SK-N-SH (cell line): ENCODE results near the gene ABCA8.

ENCODE experiments used
- EP300 ChIP-seq, 2 experiments: IDR thresholded peaks; 2 replicates each; pipeline versions ENCODE4 v1.4.0 to v1.6.1; 2012; ENCODE audit warnings: borderline replicate concordance in 1 of 2, low read depth in 1 of 2, low read length in 1 of 2
- NFIC ChIP-seq: IDR thresholded peaks from 2 replicates; pipeline ENCODE4 v1.4.0; 2012; ENCODE audit warnings: borderline replicate concordance
- TF ChIP-seq, protein P1 (sequence below): fragments of 200-600 bp; sonication (generic); IDR thresholded peaks from 2 replicates; pipeline ENCODE4 v1.6.1; 2017; ENCODE audit warnings: antibody characterized with exemption, mild to moderate bottlenecking, moderate library complexity

DNA sequence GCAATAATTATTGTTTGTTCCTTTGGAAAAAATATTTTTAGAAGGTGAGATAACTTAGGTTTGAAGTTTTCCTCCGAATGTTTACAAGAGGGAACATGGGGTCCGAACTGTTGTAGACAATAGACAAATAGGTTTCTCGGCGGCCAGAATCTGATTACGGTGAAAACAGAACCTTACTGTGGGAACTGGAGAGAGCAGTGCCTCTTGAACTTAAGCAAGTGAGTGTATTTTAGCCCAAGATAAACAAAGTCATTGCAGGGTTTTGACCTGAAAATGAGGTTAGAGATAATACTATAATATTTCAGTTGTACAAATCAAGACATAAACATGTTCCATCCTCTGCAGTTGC is 134.7 kb downstream of the ABCA8 start:
- TF ChIP-seq NFIC (no peak), EP300 (IDR thresholded peaks at IDR 0.05; ENCODE audit: borderline replicate concordance in 1 of 2, low read depth in 1 of 2, low read length in 1 of 2) (no peak)
- TF ChIP-seq, protein P1, sequence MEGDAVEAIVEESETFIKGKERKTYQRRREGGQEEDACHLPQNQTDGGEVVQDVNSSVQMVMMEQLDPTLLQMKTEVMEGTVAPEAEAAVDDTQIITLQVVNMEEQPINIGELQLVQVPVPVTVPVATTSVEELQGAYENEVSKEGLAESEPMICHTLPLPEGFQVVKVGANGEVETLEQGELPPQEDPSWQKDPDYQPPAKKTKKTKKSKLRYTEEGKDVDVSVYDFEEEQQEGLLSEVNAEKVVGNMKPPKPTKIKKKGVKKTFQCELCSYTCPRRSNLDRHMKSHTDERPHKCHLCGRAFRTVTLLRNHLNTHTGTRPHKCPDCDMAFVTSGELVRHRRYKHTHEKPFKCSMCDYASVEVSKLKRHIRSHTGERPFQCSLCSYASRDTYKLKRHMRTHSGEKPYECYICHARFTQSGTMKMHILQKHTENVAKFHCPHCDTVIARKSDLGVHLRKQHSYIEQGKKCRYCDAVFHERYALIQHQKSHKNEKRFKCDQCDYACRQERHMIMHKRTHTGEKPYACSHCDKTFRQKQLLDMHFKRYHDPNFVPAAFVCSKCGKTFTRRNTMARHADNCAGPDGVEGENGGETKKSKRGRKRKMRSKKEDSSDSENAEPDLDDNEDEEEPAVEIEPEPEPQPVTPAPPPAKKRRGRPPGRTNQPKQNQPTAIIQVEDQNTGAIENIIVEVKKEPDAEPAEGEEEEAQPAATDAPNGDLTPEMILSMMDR = no peak
